Fibroblast of villous mesenchyme (primary cell): ENCODE results near the gene CNTNAP2. TPM values are rescaled to one million over a fixed set of nuclear protein-coding genes. Genes with fewer than 3 reads are reported as not detected.

Experiments used
- DNase-seq: peaks from one replicate; pipeline ENCODE4 v3.0.0-alpha.2; 2010; ENCODE audit warnings: low read depth
- H3K4me3 ChIP-seq: 2 replicates; pipeline ENCODE4 v1.5.1; 2011; ENCODE audit warnings: low read depth, mild to moderate bottlenecking, low read length
- total RNA-seq: library from RNA; depleted of rRNA; stranded (reverse); fragments of >200 nt; gene quantifications from 2 replicates; pipeline ENCODE4 v1.2.3, GENCODE V29; 2012
- TF ChIP-seq, protein P1 (sequence below): IDR thresholded peaks from 2 replicates; pipeline ENCODE4 v1.5.1; 2012; ENCODE audit warnings: low read depth, mild to moderate bottlenecking, low read length; ENCODE audit not compliant: insufficient read depth

The CNTNAP2 gene
- total RNA-seq, 1 donor = not detected

DNA sequence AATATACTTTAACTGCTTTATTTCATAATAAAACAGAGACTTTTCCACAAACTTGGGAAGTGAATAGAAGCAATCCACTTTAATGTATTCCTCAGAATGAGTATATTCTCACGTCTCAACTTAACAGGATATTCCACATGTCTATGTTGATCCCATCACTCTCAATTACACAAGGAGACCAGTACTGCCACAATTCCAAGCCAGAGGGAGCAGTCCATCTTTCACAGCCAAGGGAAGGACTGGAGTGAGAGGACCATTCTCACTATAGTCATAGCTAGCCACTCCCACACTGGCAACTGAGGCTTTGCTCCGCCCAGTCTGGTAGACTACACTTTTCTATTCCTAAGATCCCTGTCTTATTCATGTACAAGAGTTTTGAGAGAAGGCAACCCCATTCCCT lies 553.9 kb downstream of the CNTNAP2 start:
- TF ChIP-seq, protein P1, sequence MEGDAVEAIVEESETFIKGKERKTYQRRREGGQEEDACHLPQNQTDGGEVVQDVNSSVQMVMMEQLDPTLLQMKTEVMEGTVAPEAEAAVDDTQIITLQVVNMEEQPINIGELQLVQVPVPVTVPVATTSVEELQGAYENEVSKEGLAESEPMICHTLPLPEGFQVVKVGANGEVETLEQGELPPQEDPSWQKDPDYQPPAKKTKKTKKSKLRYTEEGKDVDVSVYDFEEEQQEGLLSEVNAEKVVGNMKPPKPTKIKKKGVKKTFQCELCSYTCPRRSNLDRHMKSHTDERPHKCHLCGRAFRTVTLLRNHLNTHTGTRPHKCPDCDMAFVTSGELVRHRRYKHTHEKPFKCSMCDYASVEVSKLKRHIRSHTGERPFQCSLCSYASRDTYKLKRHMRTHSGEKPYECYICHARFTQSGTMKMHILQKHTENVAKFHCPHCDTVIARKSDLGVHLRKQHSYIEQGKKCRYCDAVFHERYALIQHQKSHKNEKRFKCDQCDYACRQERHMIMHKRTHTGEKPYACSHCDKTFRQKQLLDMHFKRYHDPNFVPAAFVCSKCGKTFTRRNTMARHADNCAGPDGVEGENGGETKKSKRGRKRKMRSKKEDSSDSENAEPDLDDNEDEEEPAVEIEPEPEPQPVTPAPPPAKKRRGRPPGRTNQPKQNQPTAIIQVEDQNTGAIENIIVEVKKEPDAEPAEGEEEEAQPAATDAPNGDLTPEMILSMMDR = no peak
- DNase-seq = no peak
- H3K4me3 ChIP-seq = no peak overlapping the region

DNA sequence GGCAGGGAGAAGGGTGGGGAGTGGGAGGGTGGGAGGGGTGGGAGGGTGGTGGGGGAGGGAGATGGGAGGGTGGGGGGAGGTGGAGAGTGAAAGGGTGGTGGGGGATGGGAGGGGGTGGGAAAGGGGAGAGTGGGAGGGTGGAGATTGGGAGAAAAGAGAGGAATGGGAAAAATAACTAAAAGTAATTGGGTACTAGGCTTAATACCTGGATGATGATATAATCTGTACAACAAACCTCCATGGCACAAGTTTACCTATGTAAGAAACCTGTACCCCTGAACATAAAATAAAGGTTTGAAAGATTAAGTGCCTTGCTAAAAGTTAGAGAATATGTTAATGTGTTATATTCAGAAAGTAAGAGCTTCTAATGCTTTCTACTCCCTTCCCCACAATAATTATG lies 564.9 kb downstream of the CNTNAP2 start:
- TF ChIP-seq, protein P1 = no peak
- no peak overlapping the region for H3K4me3 ChIP-seq
- no peak for DNase-seq

DNA sequence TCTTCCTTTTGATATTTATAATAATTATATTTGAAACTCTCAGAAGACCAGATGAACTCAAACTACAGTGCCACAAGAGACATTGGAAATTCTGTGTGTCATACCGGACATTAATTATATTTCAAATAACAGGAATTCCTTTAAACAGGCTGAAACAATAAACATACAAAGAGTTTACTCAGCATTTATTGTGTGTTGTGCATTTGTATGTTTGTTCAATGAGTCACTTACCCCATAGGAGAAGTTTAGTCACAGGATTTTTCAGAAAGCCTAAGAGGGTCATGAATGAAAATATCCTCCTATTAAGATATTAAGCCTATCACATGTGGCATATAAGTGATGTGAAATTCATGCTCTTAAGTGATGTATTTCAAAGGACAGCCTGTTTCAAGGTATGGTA lies 566.8 kb downstream of the CNTNAP2 start:
- DNase-seq = no peak
- H3K4me3 ChIP-seq = no peak overlapping the region
- TF ChIP-seq, protein P1 = no peak

DNA sequence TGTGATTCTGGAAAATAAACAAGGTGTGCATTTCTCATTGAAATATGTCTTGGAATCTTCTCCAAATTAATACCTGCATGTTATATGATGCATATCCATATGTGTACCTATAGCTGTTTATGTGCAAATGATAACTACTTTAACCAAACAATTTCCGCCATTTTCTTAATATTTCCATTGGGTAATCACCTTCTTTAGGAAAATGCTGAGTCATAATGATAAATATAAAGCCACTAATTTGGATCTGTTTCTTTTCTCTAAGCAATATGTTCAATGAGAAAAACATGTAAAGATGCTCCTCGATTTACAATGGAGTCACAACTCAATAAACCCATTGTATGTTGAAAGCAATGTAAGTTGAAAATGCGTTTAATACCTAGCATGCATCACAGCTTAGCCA lies 574.4 kb downstream of the CNTNAP2 start:
- TF ChIP-seq, protein P1 = no peak
- no peak for DNase-seq
- H3K4me3 ChIP-seq = no peak overlapping the region

DNA sequence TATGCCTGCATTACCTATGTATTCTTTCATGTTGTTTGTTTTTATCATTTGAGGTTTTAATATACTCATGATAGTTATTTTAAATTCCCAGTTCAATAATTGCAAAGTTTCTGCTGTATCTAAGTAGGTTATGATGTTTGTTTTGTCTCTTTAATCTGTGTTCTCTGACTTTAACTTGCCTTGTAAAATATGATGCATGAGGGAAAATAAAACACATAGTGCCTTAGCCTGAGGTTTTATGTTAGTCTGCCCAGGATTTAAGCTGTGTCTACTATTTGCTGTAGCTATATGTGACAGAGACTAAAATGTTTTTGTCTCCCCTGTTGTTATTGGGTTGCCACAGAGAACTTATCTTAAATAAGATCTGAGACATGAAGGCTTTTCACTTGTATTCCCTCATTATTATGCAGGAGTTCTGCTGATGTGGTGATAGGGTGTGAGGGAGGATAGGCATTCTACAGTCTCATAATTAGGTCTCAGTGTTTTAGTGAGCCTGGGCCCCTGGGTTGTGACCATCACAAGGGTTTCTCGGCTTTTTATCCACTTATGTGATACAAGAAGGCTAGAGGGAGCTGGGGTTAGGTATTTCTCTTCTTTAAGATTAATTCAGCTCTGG lies 582.5 kb downstream of the CNTNAP2 start:
- DNase-seq = no peak
- TF ChIP-seq, protein P1 = no peak
- no peak overlapping the region for H3K4me3 ChIP-seq

DNA sequence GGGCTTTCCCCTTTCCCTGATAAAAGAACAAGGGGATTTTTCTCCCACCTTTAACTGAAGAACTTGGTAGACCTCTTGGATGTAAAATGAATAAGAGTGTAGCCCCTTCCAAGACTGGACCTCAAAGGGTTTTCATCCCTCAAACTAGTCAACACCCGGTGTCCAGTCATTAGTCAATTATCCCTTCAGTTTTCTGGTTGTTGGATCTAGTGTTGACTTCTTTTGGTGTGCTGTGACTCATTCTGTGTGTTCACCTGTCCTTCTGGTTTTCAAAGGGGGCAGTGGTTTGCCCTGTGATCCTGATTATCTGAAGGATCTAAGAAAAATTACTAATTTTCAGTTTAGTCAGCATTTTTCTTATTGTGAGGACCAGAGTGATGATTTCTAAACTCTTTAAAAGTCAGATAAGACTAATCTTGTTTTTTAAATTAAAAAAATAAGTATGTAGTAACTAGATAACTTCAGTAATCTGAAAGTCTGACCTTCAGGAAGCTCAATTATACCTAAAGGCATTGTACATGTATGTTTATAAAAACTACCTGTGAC lies 583.5 kb downstream of the CNTNAP2 start:
- TF ChIP-seq, protein P1 = no peak
- H3K4me3 ChIP-seq = no peak overlapping the region

DNA sequence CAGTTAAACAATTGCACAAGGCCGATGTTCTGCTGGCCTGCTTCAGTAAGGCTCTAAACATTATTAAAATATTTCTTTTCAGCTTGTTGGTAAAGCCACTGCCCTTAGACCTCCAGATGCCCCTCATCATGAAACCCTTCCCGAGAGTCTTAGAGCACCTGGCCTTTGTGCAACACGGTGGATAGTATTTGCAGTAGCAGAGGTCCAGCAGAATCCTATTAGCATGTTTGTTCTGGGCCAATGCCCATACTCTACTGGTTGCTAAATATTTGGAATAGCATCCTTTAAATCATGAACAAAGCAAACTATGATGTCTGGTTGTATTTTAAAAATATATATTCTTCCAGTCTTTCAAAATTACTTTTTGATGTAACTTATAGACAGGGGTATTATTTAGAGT lies 584.6 kb downstream of the CNTNAP2 start:
- H3K4me3 ChIP-seq = no peak overlapping the region
- TF ChIP-seq, protein P1 = no peak
- DNase-seq = no peak

More for the DNA sequence above, 583.5 kb downstream of the CNTNAP2 start:
- no peak for DNase-seq
